Raji (cell line): ENCODE measurements around the gene UNC5C.

ENCODE experiments used
- POLR2A ChIP-seq: IDR thresholded peaks from 2 replicates; pipeline ENCODE4 v1.6.1; 2011; ENCODE audit warnings: low read depth, low read length, control low read depth; ENCODE audit not compliant: insufficient read depth

UNC5C gene

DNA sequence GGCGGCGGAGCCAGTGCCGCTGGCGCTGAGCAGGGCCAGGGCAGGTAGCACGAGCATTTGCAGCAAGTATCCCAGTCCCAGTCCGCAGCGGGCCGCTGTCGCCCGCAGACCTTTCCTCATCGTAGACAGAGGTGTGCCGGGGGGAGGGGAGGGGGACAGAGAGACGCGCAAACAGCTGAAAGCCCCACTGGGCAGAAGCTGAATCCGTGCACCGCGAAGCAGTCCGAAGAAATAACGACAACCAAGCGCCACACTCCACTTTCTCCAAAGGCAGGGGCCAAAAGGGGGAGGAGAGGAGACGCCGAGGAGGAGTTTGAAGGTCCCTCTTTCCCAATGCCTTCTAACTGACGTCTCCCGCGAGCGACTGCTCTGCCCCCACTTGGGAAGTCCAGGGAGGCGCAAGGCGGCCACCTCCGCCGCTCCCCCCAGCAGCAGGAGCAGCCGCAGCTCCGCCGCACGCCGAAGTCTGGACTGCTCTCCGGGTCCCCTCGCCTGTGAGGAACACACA is at the start of gene UNC5C:
Gene UNC5C, minus strand, starts transcription at position 236 of the 508 bp plus-strand sequence.
- no peak for TF ChIP-seq POLR2A

DNA sequence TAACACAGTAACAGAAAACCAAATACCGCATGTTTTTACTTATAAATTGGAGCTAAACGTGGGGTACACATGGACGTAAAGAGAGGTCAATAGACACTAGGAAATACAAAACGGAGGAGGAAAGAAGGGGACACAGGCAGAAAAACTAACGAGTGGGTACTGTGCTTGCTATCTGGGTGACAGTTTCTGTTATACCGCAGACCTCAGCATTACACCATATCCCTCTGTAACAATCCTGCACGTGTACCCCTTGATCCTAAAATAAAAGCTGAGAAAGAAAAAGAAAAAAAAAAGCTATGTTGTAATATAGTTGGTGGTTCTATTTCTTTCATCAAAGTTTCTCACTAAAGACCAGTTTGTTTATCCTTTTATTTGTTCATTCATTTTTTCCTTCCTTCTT is 47.9 kb upstream of the UNC5C start:
- TF ChIP-seq POLR2A, result no peak

DNA sequence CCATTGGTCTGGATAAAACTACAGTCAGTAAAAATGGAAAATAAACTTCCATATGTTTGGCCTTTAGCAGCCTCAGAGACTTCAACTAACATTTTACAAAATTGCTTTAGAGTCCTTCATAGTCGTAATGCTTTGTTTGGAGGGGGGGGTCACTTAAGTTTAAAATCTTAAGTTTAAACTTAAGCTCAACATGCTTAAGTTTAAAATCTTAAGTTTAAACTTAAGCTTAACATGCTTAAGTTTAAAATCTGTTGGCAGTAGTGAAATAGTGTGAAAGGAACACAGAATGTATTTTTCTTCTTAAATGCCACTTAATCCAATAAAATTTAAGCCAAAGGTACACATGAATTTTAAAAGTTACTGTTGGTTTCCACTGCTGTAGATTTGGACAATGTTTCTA is 45.9 kb upstream of the UNC5C start:
- TF ChIP-seq POLR2A, result no peak

DNA sequence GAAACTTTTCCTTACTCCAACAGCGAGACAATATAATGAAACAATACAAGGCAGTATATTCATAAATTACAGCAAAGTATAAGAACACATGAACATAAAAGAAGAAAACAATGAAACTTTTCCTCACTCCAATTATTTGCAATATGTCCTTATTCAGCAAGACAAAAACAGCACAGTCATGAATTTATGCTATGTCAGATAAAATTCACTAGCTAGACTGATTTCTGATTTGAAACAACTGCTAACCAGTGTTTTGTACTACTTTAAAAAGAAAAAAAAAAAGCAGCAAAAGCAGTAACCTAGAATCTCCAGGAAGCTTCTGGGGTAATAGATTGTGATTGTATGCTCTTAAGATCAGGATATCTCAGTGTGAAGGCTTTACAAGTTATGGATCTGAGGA is 45.2 kb upstream of the UNC5C start:
- TF ChIP-seq POLR2A, result no peak

DNA sequence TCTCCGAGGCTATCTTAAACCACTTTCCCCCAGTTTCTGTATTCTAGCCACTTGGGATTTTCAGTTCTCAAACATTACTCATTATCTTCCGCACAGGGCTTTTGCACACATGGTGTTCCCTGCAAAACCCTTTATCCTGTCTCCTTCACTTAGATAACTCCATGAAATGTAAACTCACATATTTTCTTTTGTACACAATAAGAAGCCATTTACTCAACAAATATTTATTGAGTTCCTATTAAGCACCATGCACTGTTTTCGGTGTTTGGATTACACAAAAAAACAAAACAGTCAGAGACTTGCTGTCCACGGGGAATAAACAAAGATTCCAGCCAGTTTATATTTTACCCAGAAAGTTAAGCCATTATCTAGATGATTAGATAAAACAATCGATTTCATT is 42.5 kb upstream of the UNC5C start:
- no peak for TF ChIP-seq POLR2A

- TF ChIP-seq POLR2A, result no peak
These were observed 41.8 kb upstream of the UNC5C start for GRCh38 chr4:95590615-95591014.

DNA sequence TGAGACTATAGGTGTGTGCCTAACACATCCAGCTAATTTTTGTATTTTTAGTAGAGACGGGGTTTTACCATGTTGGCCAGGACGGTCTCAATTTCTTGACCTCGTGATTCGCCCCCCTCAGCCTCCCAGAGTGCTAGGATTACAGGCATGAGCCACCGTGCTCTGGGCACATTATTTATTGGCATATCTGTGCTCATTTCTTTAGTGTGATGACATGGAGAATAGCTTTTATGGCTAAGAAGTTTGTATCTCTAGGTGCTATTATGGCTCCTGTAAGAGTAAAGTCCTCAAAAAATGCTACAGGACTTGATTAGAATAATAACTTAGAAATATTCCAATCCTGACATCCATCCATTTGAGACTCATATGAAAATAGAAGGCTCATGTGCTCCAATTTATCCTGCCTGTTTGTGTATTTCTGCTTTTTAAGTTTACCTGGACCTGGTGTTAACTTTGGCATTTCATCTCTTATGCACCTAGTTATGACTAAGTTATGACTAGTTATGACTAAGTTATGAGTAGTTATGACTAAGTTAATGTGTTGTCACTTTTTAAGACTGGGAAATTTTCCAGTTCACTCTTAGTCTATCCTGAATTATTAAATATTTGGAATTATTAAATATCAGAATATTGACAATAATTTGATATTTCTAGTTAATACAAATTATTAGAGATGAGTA is 36.4 kb upstream of the UNC5C start:
- no peak for TF ChIP-seq POLR2A

GRCh38 chr4:95580226-95580625 is 31.5 kb upstream of the UNC5C start:
- TF ChIP-seq POLR2A, result no peak

- TF ChIP-seq POLR2A, result no peak
These were observed 23.7 kb upstream of the UNC5C start for GRCh38 chr4:95572304-95572991.

GRCh38 chr4:95571577-95571976 is 22.8 kb upstream of the UNC5C start:
- no peak for TF ChIP-seq POLR2A

DNA sequence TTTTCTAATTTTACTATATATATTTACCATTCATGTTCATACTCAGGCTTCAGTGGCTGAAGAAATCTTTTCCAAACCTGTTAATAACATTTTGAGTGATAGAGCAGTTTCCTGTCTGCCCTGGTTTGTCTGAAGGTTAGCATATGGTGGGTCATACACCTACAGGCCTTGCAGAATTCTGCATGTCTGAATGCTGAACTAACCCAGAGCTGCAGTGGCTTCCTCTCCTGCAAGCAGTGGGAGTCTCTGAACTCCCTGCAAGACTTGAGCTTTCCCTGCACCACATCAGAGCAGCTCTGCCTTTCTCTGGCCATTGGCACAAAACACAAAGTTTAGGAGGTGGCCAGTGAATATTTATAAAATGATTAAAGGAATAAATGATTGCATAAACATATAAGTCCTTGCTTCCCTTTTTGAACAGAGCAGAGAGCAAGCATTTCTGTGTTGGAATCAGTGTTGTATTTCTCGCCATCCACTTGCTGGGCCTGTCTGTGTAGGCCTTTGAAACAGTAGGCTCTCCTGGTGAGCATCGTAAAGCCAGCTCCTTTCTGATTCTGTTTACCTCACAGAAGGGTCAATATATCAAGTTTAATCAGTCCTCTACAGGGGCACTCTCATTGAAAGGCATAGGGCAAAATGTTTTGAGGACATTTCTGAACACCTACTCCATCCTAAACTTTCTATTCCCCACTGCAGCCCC is 15.0 kb upstream of the UNC5C start:
- no peak for TF ChIP-seq POLR2A

GRCh38 chr4:95560774-95561173 is 12.0 kb upstream of the UNC5C start:
- no peak for TF ChIP-seq POLR2A

- no peak for TF ChIP-seq POLR2A
These were observed 7.6 kb upstream of the UNC5C start for GRCh38 chr4:95556207-95556859.

DNA sequence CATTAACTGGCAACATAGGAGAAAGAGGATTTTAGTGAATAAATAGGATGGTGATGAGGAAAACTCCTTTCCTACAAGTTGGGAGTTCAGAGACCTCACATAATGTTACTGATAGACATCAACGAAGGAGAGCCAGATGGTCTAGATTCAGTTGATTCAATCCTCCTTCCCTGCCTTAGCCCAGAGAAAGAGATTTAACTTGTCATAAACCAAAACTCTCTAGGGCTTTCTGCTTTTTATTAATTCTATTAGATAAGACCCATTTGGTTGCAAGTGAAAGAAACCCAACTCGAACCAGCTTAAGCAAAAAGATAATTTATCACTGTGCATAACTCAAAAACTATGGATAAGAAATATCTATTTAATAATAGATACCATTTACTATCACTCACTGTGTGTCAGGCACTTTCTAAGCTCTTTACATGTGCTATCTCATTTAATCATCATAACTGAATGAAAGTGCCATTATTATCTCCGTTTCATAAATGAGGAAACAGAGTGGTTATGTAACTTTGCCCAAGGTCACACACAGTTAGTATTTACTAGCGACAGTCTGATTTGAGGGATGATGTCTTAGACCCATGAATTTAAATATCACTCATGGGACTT is 4.3 kb upstream of the UNC5C start:
- TF ChIP-seq POLR2A, result no peak

DNA sequence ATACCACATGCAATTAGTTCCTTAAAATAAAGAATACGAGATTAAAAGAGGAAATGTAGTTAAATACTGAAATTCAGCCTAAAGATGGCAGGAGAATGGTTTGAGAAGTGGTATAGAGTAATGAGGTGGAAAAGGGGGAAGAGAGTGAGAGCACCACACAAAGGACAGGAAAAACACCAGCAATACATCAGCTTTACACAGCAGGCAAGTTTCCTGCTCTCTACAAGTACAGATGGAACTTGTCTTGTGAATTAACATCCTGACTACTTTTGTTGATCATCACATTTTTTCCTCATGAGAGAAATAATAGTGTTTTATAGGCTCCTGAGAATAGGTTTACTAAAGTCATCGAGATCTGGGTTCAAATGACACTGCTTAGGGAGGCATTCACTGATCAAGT is 2.9 kb upstream of the UNC5C start:
- no peak for TF ChIP-seq POLR2A
